Stimulated activated CD4-positive, alpha-beta T cell treated with anti-CD3 and anti-CD28 coated beads, Interleukin-1b, Interleukin-23, amount 100 ng/mL, for 48 hours (primary cell): ENCODE results near the gene WWOX.

Experiments used
- DNase-seq: peaks from one replicate; pipeline ENCODE4 v3.0.0-alpha.2; 2020

The WWOX gene

DNA sequence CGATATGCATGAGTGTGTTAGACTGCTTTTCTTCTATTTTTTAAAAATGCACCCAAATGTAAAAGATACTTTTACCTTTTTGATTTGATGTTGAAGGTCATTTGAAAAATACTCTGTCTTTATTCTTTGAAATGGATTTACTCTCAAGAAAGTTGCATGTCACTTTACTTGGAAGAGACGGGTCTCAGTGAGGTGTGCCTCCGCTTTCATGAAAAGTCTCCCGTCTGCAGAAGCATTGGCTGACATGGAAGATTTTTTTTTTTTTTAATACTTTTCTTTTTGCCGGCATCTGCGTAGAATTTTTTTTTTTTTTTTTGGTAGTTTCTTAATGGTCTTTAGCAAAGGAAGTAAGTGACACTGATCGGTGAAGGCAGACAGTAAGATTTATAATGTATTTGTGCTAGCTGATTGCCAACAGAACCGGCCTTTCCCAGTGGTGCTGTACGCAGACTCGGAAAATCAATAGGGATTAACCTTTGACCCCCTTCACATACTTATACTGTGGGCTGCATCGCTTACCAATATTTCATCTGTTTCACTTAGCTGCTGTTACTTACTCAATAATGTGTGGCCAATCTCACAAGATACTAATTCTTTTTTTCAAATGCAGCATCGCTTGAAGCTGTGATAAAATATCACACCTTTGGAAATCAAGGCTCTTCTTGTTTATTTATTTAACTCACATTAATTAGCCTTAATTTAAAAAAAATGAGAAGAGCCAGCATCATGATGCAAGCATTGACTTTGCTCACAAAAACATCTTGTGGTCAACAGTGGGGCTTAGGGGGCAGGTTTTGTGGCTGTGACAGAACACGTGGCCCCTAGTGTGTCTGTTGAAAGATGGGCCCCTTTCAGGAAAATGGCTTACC, 383.9 kb downstream of the WWOX start:
- DNase-seq = no peak

- DNase-seq = no peak
Measured at GRCh38 chr16:78484509-78485058, 385.1 kb downstream of the WWOX start.

- no peak for DNase-seq
Measured at GRCh38 chr16:78485188-78485916, 385.9 kb downstream of the WWOX start.

DNA sequence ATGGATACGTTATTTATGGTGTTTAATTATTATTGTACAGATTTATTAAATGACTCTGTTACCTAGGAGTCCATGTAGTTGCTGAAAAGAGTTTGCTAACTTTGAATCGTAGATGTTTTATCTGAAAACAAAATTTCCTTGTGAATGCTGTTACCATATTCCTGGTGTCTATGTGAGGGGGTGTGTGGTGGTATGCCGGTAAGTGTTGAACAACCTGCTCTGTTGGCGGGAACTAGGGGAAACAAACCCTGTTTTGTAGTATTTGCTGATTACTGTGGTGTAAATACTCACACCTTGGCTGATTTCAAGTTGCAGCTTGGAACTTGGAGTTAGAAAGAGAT, 386.4 kb downstream of the WWOX start:
- no peak for DNase-seq

DNA sequence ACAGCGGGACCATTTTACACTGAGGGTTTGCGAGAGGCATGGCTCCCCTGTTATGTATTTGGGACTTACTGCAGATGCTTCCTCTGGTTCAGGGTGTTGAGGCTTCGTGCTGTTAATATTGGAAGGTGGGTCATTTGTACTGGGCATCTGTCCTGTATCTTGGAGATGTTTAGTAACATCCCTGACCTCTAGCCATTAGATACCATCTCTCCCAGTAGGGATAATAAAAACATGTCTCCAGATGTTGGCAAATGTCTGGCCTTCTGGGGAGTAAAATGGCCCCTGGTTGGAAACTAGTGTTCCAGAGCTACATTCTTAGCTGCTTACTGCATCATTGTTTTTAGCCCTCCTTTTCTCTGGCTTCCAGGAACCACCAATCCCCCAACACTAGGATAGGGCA, 388.0 kb downstream of the WWOX start:
- DNase-seq = no peak

GRCh38 chr16:78489072-78489471, 389.6 kb downstream of the WWOX start:
- no peak for DNase-seq

- DNase-seq = no peak
Measured at GRCh38 chr16:78489631-78490030, 390.2 kb downstream of the WWOX start.

- DNase-seq = no peak
Measured at GRCh38 chr16:78490431-78490830, 391.0 kb downstream of the WWOX start.

DNA sequence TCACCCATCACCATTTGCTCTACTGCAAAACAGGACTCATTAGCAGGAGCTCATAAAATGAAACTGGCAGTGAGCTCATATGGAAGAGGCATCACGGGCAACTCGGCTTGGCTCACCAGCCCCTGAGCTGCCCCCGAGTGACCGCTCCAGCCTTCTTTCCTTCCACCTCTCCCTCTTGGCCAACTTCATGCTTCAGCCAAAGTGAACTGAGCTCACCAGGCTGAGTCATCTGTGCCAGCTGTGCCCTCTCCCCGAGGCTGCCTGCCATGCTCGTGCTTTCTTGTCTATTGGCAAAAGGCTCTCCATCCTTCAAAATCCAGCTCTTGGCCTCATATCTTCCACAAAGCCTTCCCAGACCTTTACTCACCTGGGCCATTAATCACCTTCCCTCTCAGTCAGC, 391.4 kb downstream of the WWOX start:
- no peak for DNase-seq

DNA sequence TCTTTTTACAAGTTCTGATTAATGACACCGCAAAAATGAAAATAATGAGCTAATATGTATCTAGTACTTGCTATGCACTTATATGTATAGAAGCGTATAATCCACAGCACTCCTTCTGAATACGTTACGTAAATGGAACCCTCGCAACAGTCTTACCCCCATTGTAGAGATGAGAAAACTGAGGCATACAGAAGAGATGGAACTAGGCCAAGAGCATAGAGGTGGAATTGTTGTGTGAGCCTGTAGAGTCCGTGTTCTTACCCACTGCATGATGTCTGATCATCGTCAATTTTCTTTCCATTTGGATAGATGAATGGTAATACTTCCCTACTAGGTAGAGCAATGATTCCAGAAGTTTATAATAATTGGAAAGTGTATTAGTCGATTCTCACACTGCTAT, 394.1 kb downstream of the WWOX start:
- DNase-seq = no peak

GRCh38 chr16:78494105-78494504, 394.7 kb downstream of the WWOX start:
- no peak for DNase-seq

- no peak for DNase-seq
Measured at GRCh38 chr16:78494674-78495073, 395.2 kb downstream of the WWOX start.

- no peak for DNase-seq
Measured at GRCh38 chr16:78496189-78496588, 396.7 kb downstream of the WWOX start.

DNA sequence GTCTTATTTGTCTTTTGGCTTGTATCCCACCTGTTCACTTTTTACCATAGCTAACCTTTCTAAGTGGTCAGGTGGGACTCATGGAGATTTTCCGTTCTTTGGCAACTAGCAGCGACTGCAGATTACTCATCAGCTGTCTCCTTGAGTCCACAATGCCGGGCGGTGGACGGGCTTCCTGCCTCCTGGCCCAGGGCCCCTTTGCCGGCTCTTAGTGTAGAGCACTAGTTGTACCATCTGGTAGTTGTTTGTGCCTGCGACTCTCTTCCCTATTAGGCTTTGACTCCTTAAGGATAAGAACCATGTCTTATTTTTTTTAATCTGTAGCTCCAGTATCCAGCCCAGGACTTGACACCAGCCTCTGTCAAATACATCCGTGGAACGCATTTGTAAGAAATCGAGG, 399.9 kb downstream of the WWOX start:
- DNase-seq = no peak

GRCh38 chr16:78500659-78501270, 401.3 kb downstream of the WWOX start:
- DNase-seq = no peak

GRCh38 chr16:78501744-78502143, 402.3 kb downstream of the WWOX start:
- DNase-seq = no peak

- DNase-seq = no peak
Measured at GRCh38 chr16:78502812-78503350, 403.4 kb downstream of the WWOX start.

DNA sequence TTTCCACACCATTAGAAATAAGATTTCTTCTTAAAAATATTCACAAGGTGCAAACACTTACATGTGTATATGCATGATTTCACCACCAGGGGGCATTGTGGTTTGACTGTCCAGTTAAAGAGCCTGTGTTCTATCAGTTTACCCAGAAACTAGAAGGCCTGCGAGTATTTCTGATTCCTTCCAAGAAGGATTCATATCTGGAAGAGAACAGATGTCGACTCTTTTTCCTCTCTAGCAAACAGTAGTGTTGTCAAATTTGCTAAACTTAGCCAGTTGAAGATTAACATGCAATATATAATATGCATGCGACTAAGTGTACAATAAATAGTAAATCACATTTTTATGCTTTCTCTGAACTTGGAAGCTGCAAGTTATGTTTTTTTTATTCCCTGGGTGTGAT, 404.1 kb downstream of the WWOX start:
- peak; percentile 31 for DNase-seq

GRCh38 chr16:78504401-78504851, 405.0 kb downstream of the WWOX start:
- no peak for DNase-seq

DNA sequence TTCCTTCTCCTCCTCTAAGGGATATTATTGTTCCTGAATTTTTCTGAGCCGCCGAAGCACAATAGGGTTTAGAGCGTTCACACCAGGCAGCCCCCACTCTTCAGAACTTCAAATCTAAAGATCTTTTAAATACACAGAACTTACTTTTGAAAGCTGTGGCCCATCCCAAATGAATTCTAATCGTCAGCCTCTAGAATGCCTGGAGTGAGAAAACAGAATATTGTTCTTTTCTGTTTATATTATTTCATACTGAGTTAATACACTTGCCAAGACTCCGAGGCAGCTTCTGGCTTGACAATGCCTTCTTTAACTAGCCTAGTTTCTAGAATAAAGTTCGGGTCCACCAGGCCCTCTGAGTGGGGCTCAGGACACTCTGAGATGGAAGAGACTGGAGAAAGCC, 405.6 kb downstream of the WWOX start:
- DNase-seq = no peak

GRCh38 chr16:78505544-78506366, 406.3 kb downstream of the WWOX start:
- no peak for DNase-seq
